Right atrium auricular region (tissue), 2 donors: Measurements from ENCODE around the gene HAND1. TPM values are rescaled to one million over a fixed set of nuclear protein-coding genes. Genes with fewer than 3 reads are reported as not detected.

Experiments
- DNase-seq: peaks from one replicate; pipeline ENCODE4 v3.0.0-alpha.2; 2019; ENCODE audit warnings: low spot score
- H3K27ac ChIP-seq, 2 donors: fragments of 200-600 bp; sonication (generic); 1 replicate in 1 of 2; 2 replicates in 1 of 2; pipeline ENCODE4 v1.5.1; 2016 to 2019
- H3K27me3 ChIP-seq, 2 donors: fragments of 200-600 bp; sonication (generic); one replicate each; pipeline versions ENCODE4 v1.5.1 to v1.6.0; 2017 to 2019
- H3K36me3 ChIP-seq: fragments of 200-600 bp; sonication (generic); one replicate; pipeline ENCODE4 v1.5.1; 2016
- H3K4me1 ChIP-seq, 2 donors: fragments of 200-600 bp; sonication (generic); one replicate each; pipeline versions ENCODE4 v1.5.1 to v1.6.0; 2017 to 2019
- H3K4me3 ChIP-seq, 2 donors: fragments of 200-600 bp; sonication (generic); 1 replicate in 1 of 2; 2 replicates in 1 of 2; pipeline ENCODE4 v1.5.1; 2017 to 2019; ENCODE audit warnings: mild to moderate bottlenecking in 1 of 2, moderate library complexity in 1 of 2
- H3K9me3 ChIP-seq, 2 donors: fragments of 200-600 bp; sonication (generic); one replicate each; pipeline ENCODE4 v1.5.1; 2019
- CTCF ChIP-seq, 2 donors: fragments of 200-600 bp; sonication (generic); IDR thresholded peaks; one replicate each; pipeline ENCODE4 v1.5.1; 2019; ENCODE audit warnings: antibody characterized with exemption in 2 of 2
- total RNA-seq, 2 donors: library from RNA; depleted of rRNA; stranded (reverse); fragments of >200 nt; gene quantifications; one replicate each; pipeline ENCODE4 v1.1.0, GENCODE V29; 2016

The HAND1 gene
- total RNA-seq, 2 donors from 2014 or later = 4.1 to 13.8 TPM

GRCh38 chr5:154523104-154523503, 45.1 kb upstream of the HAND1 start:
- peaks cover 0 to 12% of the 10 kb centered on the region in 2 donors for H3K4me1 ChIP-seq
- TF ChIP-seq CTCF (IDR thresholded peaks at IDR 0.05) = no peak
- H3K9me3 ChIP-seq = no peaks in the 10 kb centered on the region
- H3K4me3 ChIP-seq = no peak overlapping the region
- no peak for DNase-seq
- H3K27me3 ChIP-seq = no peaks in the 10 kb centered on the region
- H3K36me3 ChIP-seq = no peaks in the 10 kb centered on the region
- no peak overlapping the region for H3K27ac ChIP-seq

GRCh38 chr5:154522284-154522683, 44.3 kb upstream of the HAND1 start:
- Histone ChIP-seq H3K4me1 (peaks cover 0 to 12% of the 10 kb centered on the region in 2 donors), H3K4me3 (no peak overlapping the region), H3K27ac (no peak overlapping the region), H3K9me3 (no peaks in the 10 kb centered on the region), H3K27me3 (no peaks in the 10 kb centered on the region), H3K36me3 (no peaks in the 10 kb centered on the region)
- TF ChIP-seq CTCF (IDR thresholded peaks at IDR 0.05) = no peak
- no peak for DNase-seq

DNA sequence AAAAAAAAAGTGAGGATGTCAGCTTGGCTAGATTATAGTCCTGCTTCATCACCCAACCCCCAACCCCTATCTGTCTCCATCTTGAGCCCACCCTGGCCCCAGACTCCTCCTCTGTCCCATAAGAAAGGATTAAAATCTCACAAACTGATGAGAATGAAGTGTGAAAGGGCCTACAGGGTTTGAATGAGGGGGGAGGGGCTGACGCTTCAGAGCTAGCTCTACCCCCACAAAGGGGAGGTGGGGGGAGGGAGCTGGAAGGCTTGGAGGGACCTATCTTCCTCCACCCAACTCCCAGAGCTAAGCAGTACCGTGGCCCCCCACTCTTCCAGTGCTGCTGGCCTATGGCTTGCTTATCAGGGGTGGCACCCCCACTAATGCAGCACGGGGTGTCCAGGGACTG, 43.7 kb upstream of the HAND1 start:
- Histone ChIP-seq H3K36me3 (no peaks in the 10 kb centered on the region), H3K27me3 (no peaks in the 10 kb centered on the region), H3K4me3 (no peak overlapping the region), H3K27ac (no peak overlapping the region), H3K9me3 (no peaks in the 10 kb centered on the region), H3K4me1 (peaks cover 0 to 12% of the 10 kb centered on the region in 2 donors)
- TF ChIP-seq CTCF (IDR thresholded peaks at IDR 0.05) = no peak
- no peak for DNase-seq

- no peak overlapping the region for H3K4me3 ChIP-seq
- no peaks in the 10 kb centered on the region for H3K9me3 ChIP-seq
- no peaks in the 10 kb centered on the region for H3K27me3 ChIP-seq
- no peak overlapping the region for H3K27ac ChIP-seq
- peak; percentile 50 to 69 for TF ChIP-seq CTCF (IDR thresholded peaks at IDR 0.05)
- peaks cover 0 to 12% of the 10 kb centered on the region in 2 donors for H3K4me1 ChIP-seq
- no peaks in the 10 kb centered on the region for H3K36me3 ChIP-seq
- no peak for DNase-seq
These were observed 42.9 kb upstream of the HAND1 start for GRCh38 chr5:154520861-154521453.

- no peak for DNase-seq
- Histone ChIP-seq H3K9me3 (no peaks in the 10 kb centered on the region), H3K36me3 (no peaks in the 10 kb centered on the region), H3K27me3 (no peaks in the 10 kb centered on the region), H3K4me3 (no peak overlapping the region), H3K4me1 (peaks cover 0 to 12% of the 10 kb centered on the region in 2 donors), H3K27ac (no peak overlapping the region)
- TF ChIP-seq CTCF (IDR thresholded peaks at IDR 0.05) = no peak
These were observed 41.3 kb upstream of the HAND1 start for GRCh38 chr5:154519359-154519758.

GRCh38 chr5:154518438-154518867, 40.4 kb upstream of the HAND1 start:
- H3K27ac ChIP-seq = no peak overlapping the region
- no peaks in the 10 kb centered on the region for H3K36me3 ChIP-seq
- peaks cover 0 to 4% of the 10 kb centered on the region in 2 donors for H3K4me1 ChIP-seq
- no peak for DNase-seq
- TF ChIP-seq CTCF (IDR thresholded peaks at IDR 0.05) = no peak
- no peak overlapping the region for H3K4me3 ChIP-seq
- no peaks in the 10 kb centered on the region for H3K9me3 ChIP-seq
- no peaks in the 10 kb centered on the region for H3K27me3 ChIP-seq
